Measurements from ENCODE around the gene CNBP. TPM values are rescaled to one million over a fixed set of nuclear protein-coding genes. Genes with fewer than 3 reads are reported as not detected.
"Not testable (repeated sequence)": the region's sequence is repeated elsewhere in the genome, so short reads cannot be mapped to it uniquely, and the experiment has no call there.

Gene CNBP
- total and polyA plus RNA-seq, 4 donors = 226 to 251 (median 237) TPM

DNA sequence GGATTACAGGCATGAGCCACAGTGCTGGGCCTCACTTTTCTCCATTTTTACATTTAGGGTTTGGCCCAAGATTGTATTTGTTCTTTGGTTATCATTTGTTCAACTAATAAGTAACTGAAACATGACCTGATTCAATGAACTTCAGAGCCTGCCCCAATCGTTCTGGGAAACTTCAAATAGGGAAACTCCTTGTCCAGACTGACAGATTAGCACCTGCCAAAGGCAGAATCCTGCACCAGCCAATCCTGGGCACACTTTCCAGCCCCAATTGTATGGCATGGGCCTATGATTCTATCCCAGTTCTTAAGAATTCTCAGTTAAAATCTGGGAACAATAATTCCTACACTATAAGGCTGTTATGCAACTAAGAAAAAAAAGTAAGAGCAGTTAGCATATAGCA lies 43.8 kb downstream of the CNBP start:
- H3K27ac ChIP-seq (ENCODE audit: low read depth, low read length) = no peak overlapping the region
- no peaks in the 10 kb centered on the region for H3K4me1 ChIP-seq (ENCODE audit: control insufficient read depth, insufficient read depth, low read length)
- H3K27me3 ChIP-seq (ENCODE audit: control insufficient read depth, insufficient read depth, low read length) = no peaks in the 10 kb centered on the region
- DNase-seq (ENCODE audit: low read depth in 4 of 6, low spot score in 6 of 6) = no peak
- H3K4me3 ChIP-seq (ENCODE audit: low read depth, low read length) = no peak overlapping the region
- H3K36me3 ChIP-seq (ENCODE audit: control insufficient read depth, insufficient read depth, low read length) = peaks cover 59% of the 10 kb centered on the region
- WGBS (ENCODE audit: insufficient coverage) = 100% methylated on average over 1 of the region's 1 CpG
- no peaks in the 10 kb centered on the region for H3K9me3 ChIP-seq (ENCODE audit: control insufficient read depth, insufficient read depth, low read length)

DNA sequence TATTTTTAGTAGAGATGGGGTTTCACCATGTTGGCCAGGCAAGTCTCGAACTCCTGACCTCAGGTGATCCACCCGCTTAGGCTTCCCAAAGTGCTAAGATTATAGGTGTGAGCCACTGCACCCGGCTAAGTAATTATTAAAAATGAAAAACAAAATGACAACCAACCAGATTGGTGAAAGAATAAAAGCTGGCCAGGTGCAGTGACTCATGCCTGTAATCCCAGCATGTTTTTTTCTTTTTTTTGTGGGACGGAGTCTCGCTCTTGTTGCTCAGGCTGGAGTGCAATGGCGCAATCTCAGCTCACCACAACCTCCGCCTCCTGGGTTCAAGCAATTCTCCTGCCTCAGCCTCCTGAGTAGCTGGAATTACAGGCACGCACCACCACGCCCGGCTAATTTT lies 47.4 kb downstream of the CNBP start:
- not testable (repeated sequence) for DNase-seq (ENCODE audit: low read depth in 4 of 6, low spot score in 6 of 6); H3K4me1 ChIP-seq (ENCODE audit: control insufficient read depth, insufficient read depth, low read length); H3K4me3 ChIP-seq (ENCODE audit: low read depth, low read length); H3K9me3 ChIP-seq (ENCODE audit: control insufficient read depth, insufficient read depth, low read length); H3K27ac ChIP-seq (ENCODE audit: low read depth, low read length); H3K27me3 ChIP-seq (ENCODE audit: control insufficient read depth, insufficient read depth, low read length)
- WGBS (ENCODE audit: insufficient coverage) = 92% methylated on average over 2 of the region's 10 CpGs
- peaks cover 65% of the 10 kb centered on the region for H3K36me3 ChIP-seq (ENCODE audit: control insufficient read depth, insufficient read depth, low read length)

DNA sequence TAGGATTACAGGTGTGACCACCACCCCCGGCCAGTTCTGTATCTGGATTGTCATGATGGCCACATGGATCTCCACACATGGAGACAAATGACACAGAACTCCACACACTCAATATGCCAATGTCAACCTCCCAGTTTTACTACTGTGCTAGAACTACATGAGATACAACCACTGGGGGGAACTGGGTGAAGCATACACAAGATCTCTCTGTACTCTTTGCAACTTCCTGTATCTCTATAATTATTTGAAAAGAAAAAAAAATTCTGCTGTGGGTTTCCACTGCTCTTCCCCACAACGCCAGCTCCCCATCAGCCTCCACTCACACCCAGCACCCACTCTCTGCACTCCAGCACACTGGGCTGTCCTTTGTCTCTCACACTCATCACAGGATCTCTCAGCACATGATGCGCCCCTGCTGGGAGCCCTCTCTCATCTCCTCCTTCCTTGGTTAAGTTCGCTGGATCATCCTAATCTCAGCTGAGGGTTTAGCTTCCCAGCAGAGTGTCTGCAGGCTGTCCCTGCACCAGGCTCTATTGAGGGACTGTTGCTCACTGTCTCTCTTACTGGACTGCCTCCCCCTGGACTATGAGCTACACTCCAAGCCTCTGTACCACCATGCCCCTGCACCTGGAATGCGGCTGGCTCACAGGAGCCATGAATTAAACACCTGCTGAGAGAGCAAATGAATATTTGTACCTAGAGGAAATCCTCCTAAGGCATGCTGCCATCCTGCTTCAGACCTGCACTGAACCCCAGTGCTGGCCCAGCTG lies 51.4 kb downstream of the CNBP start:
- H3K4me3 ChIP-seq (ENCODE audit: low read depth, low read length) = no peak overlapping the region
- no peaks in the 10 kb centered on the region for H3K4me1 ChIP-seq (ENCODE audit: control insufficient read depth, insufficient read depth, low read length)
- DNase-seq (ENCODE audit: low read depth in 4 of 6, low spot score in 6 of 6) = no peak
- peaks cover 74% of the 10 kb centered on the region for H3K36me3 ChIP-seq (ENCODE audit: control insufficient read depth, insufficient read depth, low read length)
- no peaks in the 10 kb centered on the region for H3K27me3 ChIP-seq (ENCODE audit: control insufficient read depth, insufficient read depth, low read length)
- H3K27ac ChIP-seq (ENCODE audit: low read depth, low read length) = no peak overlapping the region
- 90% methylated on average over 5 of the region's 5 CpGs for WGBS (ENCODE audit: insufficient coverage)
- no peaks in the 10 kb centered on the region for H3K9me3 ChIP-seq (ENCODE audit: control insufficient read depth, insufficient read depth, low read length)

DNA sequence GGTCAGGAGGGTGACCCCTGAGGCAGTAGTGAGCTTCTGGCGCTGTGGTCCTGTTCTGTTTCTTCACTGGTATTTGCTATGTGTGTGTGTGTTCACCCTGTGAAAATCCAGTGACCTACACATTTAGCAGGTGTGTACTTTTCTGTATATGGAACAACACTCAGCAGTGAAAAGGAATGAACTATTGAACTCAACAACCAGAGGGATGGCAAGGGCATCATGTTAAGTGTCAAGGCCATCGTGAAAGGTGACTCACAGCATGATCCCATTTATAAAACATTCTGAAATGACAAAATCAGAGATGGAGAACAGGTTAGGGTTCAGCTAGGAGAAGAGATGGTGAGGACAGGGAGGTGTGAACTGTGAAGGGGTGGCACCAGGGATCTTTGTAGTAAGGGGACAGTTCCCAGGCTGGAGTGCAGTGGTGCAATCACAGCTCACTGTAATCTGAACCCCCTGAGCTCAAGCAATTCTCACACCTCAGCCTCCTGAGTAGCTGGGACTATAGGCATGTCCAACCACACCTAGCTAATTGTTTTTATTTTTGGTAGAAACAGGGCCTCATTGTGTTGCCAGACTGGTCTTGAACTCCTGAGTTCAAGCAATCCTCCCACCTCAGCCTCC lies 52.1 kb downstream of the CNBP start:
- Histone ChIP-seq H3K4me1 (ENCODE audit: control insufficient read depth, insufficient read depth, low read length) (no peaks in the 10 kb centered on the region), H3K27me3 (ENCODE audit: control insufficient read depth, insufficient read depth, low read length) (no peaks in the 10 kb centered on the region), H3K27ac (ENCODE audit: low read depth, low read length) (no peak overlapping the region), H3K9me3 (ENCODE audit: control insufficient read depth, insufficient read depth, low read length) (no peaks in the 10 kb centered on the region), H3K4me3 (ENCODE audit: low read depth, low read length) (no peak overlapping the region), H3K36me3 (ENCODE audit: control insufficient read depth, insufficient read depth, low read length) (peaks cover 79% of the 10 kb centered on the region)
- DNase-seq (ENCODE audit: low read depth in 4 of 6, low spot score in 6 of 6) = no peak
- 100% methylated on average over 1 of the region's 2 CpGs for WGBS (ENCODE audit: insufficient coverage)

DNA sequence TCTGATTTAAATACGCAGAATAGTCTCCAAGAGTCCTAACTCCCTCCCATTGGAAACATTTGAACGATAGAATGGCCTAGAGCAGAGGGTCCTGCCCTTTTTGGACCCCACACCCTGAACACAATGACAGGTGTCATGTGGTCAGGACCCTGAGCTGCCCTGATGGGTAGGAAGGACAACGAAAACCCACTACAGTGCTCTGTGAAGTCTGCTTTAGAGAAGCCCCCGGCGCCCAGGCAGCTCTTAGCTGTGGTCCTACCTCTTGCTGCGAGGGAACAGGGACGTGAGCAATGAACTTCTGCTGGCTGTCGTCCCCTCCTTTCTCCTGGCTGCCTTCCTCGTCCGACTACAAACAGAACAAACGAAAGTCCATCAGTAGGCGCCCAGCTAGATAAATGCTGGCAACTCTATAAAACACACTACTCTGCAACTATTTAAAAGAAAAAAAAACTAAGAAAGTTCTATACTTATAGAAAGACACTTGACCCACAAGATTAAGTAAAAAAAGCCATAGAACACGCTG lies 53.3 kb downstream of the CNBP start:
- Histone ChIP-seq H3K27ac (ENCODE audit: low read depth, low read length) (no peak overlapping the region), H3K36me3 (ENCODE audit: control insufficient read depth, insufficient read depth, low read length) (peaks cover 75% of the 10 kb centered on the region), H3K9me3 (ENCODE audit: control insufficient read depth, insufficient read depth, low read length) (no peaks in the 10 kb centered on the region), H3K27me3 (ENCODE audit: control insufficient read depth, insufficient read depth, low read length) (no peaks in the 10 kb centered on the region), H3K4me3 (ENCODE audit: low read depth, low read length) (no peak overlapping the region), H3K4me1 (ENCODE audit: control insufficient read depth, insufficient read depth, low read length) (no peaks in the 10 kb centered on the region)
- WGBS (ENCODE audit: insufficient coverage) = 98% methylated on average over 9 of the region's 13 CpGs
- DNase-seq (ENCODE audit: low read depth in 4 of 6, low spot score in 6 of 6) = no peak

DNA sequence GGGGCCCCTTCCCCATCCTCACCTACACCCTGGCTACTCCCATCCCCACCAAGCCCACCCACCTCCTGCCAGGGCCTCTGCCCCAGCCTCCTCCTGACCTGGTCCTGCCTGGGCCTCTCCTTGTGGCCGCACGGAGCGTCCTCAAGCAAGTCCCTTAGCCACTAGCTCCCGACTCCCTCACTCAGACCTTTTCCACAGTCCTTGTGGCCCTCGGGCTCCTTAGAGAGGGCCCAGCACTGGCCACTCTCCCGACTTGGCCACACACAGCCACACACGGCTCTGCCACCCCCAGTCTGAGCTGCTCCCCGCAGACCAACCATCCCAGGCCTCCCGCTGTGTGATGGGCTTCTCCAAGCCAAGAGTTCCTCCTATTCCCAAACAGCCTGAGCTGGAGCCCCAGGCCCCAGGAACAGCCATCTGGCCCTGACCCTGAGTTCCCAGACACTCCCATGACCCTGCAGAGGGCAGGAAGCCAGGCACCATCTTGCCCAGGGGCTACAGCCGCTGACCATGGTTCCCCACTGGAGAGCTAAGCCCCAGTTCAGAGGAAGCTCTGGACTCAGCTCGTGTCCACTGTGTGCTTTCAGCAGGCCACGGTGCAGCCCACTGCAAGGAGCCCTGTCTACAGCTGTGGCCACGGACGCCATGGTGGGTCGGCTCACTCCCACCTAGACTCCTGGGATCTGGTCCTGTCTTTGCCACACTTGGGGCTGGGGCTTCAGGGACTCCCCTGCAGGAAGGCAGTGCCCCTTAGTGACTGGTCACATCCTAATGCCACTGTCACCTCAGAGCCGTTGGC lies 55.1 kb downstream of the CNBP start:
- Histone ChIP-seq H3K36me3 (ENCODE audit: control insufficient read depth, insufficient read depth, low read length) (peaks cover 58% of the 10 kb centered on the region), H3K9me3 (ENCODE audit: control insufficient read depth, insufficient read depth, low read length) (no peaks in the 10 kb centered on the region), H3K4me3 (ENCODE audit: low read depth, low read length) (no peak overlapping the region), H3K27ac (ENCODE audit: low read depth, low read length) (no peak overlapping the region), H3K4me1 (ENCODE audit: control insufficient read depth, insufficient read depth, low read length) (no peaks in the 10 kb centered on the region), H3K27me3 (ENCODE audit: control insufficient read depth, insufficient read depth, low read length) (no peaks in the 10 kb centered on the region)
- no peak for DNase-seq (ENCODE audit: low read depth in 4 of 6, low spot score in 6 of 6)
- 98% methylated on average over 15 of the region's 16 CpGs for WGBS (ENCODE audit: insufficient coverage)

DNA sequence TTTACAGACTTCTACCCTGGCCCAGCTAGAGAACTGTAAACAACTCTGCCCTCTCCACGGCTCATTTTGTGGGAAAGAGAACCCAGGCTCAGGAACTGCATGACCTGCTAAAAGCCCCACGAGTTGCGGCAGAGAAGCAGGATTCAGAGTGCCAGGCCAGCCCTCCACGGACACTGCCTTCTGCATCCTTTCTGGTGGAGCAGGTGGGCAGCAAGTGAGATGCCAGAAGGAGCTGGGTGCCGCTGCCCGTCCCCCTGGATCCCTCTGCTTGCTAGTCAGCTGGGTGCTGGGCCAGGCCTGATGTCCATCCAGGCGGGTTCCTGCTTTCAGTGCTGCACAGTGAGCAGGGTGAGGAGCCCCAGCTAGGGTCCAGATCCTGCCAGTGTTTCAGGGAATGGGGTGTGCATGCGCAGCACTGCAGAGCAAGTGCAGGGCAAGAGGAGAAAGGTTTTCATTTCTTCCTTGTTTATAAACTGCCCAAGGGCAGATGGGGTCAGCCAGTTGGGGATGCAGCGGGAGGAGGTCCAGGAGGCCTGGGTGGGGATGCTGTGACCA lies 56.9 kb downstream of the CNBP start:
- Histone ChIP-seq H3K4me1 (ENCODE audit: control insufficient read depth, insufficient read depth, low read length) (peaks cover 9% of the 10 kb centered on the region), H3K4me3 (ENCODE audit: low read depth, low read length) (no peak overlapping the region), H3K36me3 (ENCODE audit: control insufficient read depth, insufficient read depth, low read length) (peaks cover 48% of the 10 kb centered on the region), H3K27ac (ENCODE audit: low read depth, low read length) (no peak overlapping the region), H3K27me3 (ENCODE audit: control insufficient read depth, insufficient read depth, low read length) (no peaks in the 10 kb centered on the region), H3K9me3 (ENCODE audit: control insufficient read depth, insufficient read depth, low read length) (no peaks in the 10 kb centered on the region)
- 89% methylated on average over 9 of the region's 9 CpGs for WGBS (ENCODE audit: insufficient coverage)
- DNase-seq (ENCODE audit: low read depth in 4 of 6, low spot score in 6 of 6) = no peak

DNA sequence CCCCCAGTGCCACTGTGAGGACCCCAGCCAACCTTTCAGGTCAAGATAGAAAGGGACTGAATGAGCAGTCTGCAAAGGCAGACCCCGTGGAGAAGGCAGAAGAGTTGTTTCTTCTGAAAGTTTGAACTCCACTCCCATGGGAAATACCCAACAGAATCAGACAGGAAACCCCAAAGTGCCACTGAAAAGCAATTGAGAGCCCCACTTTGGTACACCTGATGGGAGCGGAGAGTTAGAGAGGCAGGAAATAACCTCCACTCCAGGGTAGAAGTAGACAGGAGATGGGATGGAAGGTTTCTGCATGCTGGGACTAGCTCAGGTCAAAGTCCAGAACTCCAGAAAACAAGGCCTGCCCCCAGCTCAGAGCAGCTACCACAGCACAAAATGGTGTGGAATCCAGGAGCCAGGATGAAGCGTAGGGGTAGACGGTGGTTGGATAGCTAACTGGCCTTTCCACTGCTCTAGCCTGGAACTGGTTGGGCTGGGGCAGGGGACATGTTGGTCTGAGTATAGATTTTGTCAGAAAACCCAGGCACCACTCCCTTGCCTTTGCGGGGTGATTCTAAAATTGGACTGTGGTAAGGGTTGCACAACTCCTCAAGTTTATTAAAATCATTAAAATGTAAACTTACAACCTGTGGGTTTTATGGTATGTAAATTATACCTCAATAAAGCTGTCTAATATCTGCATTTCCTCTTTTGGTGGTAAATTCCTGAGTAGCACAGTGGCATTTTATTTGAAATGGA lies 60.2 kb downstream of the CNBP start:
- Histone ChIP-seq H3K36me3 (ENCODE audit: control insufficient read depth, insufficient read depth, low read length) (peaks cover 24% of the 10 kb centered on the region), H3K4me3 (ENCODE audit: low read depth, low read length) (no peak overlapping the region), H3K9me3 (ENCODE audit: control insufficient read depth, insufficient read depth, low read length) (no peaks in the 10 kb centered on the region), H3K27ac (ENCODE audit: low read depth, low read length) (no peak overlapping the region), H3K27me3 (ENCODE audit: control insufficient read depth, insufficient read depth, low read length) (no peaks in the 10 kb centered on the region), H3K4me1 (ENCODE audit: control insufficient read depth, insufficient read depth, low read length) (peaks cover 34% of the 10 kb centered on the region)
- 80% methylated on average over 2 of the region's 5 CpGs for WGBS (ENCODE audit: insufficient coverage)
- DNase-seq (ENCODE audit: low read depth in 4 of 6, low spot score in 6 of 6) = no peak
